Measurements from ENCODE around the gene USP2. TPM values are rescaled to one million over a fixed set of nuclear protein-coding genes. Genes with fewer than 3 reads are reported as not detected.
A peak's percentile ranks its signal among the peaks of the same experiment; 100 is the strongest.

USP2 gene
- polyA plus RNA-seq, 1 donor (not counting 4 experiments of a cell fraction or from before 2014, with no cell fraction given): 0.35 TPM

GRCh38 chr11:119359365-119360214 lies 21.9 kb downstream of the USP2 start:
- FAIRE-seq (no peak), DNase-seq (ENCODE audit: low read depth, low spot score) (no peak)
- H3K27ac ChIP-seq (ENCODE audit: control insufficient read depth, insufficient read depth, low read length): no peak overlapping the region

GRCh38 chr11:119357074-119357473 lies 24.4 kb downstream of the USP2 start:
- dilution Hi-C loops (cut with MboI; ENCODE audit: extremely low pct_ligation_motif_present, low sequenced_read_pairs): no loop called here
- Histone ChIP-seq H2AFZ (ENCODE audit: control insufficient read depth, low read length) (no peak overlapping the region), H3K9me1 (ENCODE audit: control insufficient read depth, extremely low read depth, insufficient read depth, low read length) (no peaks in the 10 kb centered on the region), H3K79me2 (ENCODE audit: control insufficient read depth, insufficient read depth, low read length) (no peaks in the 10 kb centered on the region), H3K4me1 (ENCODE audit: control insufficient read depth, extremely low read depth, insufficient read depth, low read length) (peaks cover 31% of the 10 kb centered on the region), H3K9ac (ENCODE audit: control insufficient read depth, extremely low read depth, insufficient read depth, low read length) (no peak overlapping the region), H3K36me3 (ENCODE audit: control insufficient read depth in 2 of 2, extremely low read depth in 1 of 2, insufficient read depth in 2 of 2, low read length in 2 of 2) (no peaks in the 10 kb centered on the region), H4K20me1 (ENCODE audit: control insufficient read depth, extremely low read depth, insufficient read depth, low read length) (no peaks in the 10 kb centered on the region), H3K27ac (ENCODE audit: control insufficient read depth, insufficient read depth, low read length) (no peak overlapping the region), H3K27me3 (ENCODE audit: control insufficient read depth, extremely low read depth, insufficient read depth, low read length) (no peaks in the 10 kb centered on the region), H3K4me2 (ENCODE audit: control insufficient read depth, extremely low read depth, insufficient read depth, low read depth, low read length) (peak overlapping the region; percentile 94), H3K9me3 (ENCODE audit: control insufficient read depth, low read depth, low read length) (no peaks in the 10 kb centered on the region), H3K4me3 (ENCODE audit: control insufficient read depth in 2 of 3, extremely low read depth in 1 of 3, insufficient read depth in 2 of 3, low read depth in 1 of 3, low read length in 3 of 3) (no peak overlapping the region)
- no peak for FAIRE-seq
- no peak for DNase-seq (ENCODE audit: low read depth, low spot score)
- no peak for TF ChIP-seq CTCF (optimal IDR thresholded peaks at IDR 0.05 in 1 of 3, IDR thresholded peaks at IDR 0.05 in 1 of 3, conservative IDR thresholded peaks at IDR 0.05 in 1 of 3; ENCODE audit: extremely low read depth in 1 of 3, insufficient read depth in 2 of 3, low read length in 3 of 3)
- TF ChIP-seq EZH2 (IDR thresholded peaks at IDR 0.05; ENCODE audit: low read length): no peak

More at GRCh38 chr11:119359365-119360214, 21.9 kb downstream of the USP2 start:
- Histone ChIP-seq H3K27me3 (ENCODE audit: control insufficient read depth, extremely low read depth, insufficient read depth, low read length) (peaks cover 14% of the 10 kb centered on the region), H2AFZ (ENCODE audit: control insufficient read depth, low read length) (no peak overlapping the region), H3K9ac (ENCODE audit: control insufficient read depth, extremely low read depth, insufficient read depth, low read length) (no peak overlapping the region), H3K36me3 (ENCODE audit: control insufficient read depth in 2 of 2, extremely low read depth in 1 of 2, insufficient read depth in 2 of 2, low read length in 2 of 2) (no peaks in the 10 kb centered on the region), H3K9me3 (ENCODE audit: control insufficient read depth, low read depth, low read length) (no peaks in the 10 kb centered on the region), H3K4me1 (ENCODE audit: control insufficient read depth, extremely low read depth, insufficient read depth, low read length) (peaks cover 31% of the 10 kb centered on the region), H3K4me2 (ENCODE audit: control insufficient read depth, extremely low read depth, insufficient read depth, low read depth, low read length) (peak overlapping the region; percentile 18), H3K9me1 (ENCODE audit: control insufficient read depth, extremely low read depth, insufficient read depth, low read length) (no peaks in the 10 kb centered on the region), H4K20me1 (ENCODE audit: control insufficient read depth, extremely low read depth, insufficient read depth, low read length) (no peaks in the 10 kb centered on the region), H3K4me3 (ENCODE audit: control insufficient read depth in 2 of 3, extremely low read depth in 1 of 3, insufficient read depth in 2 of 3, low read depth in 1 of 3, low read length in 3 of 3) (no peak overlapping the region), H3K79me2 (ENCODE audit: control insufficient read depth, insufficient read depth, low read length) (no peaks in the 10 kb centered on the region)
- dilution Hi-C loops (cut with MboI; ENCODE audit: extremely low pct_ligation_motif_present, low sequenced_read_pairs): no loop called here
- TF ChIP-seq CTCF (optimal IDR thresholded peaks at IDR 0.05 in 1 of 3, IDR thresholded peaks at IDR 0.05 in 1 of 3, conservative IDR thresholded peaks at IDR 0.05 in 1 of 3; ENCODE audit: extremely low read depth in 1 of 3, insufficient read depth in 2 of 3, low read length in 3 of 3): no peak
